ENCODE measurements around the gene NEDD4.

Gene NEDD4

GRCh38 chr15:55915876-55916567, 77.4 kb downstream of the NEDD4 start:
- no peak for DNase-seq (ENCODE audit: extremely low spot score)
- TF ChIP-seq, protein P1, sequence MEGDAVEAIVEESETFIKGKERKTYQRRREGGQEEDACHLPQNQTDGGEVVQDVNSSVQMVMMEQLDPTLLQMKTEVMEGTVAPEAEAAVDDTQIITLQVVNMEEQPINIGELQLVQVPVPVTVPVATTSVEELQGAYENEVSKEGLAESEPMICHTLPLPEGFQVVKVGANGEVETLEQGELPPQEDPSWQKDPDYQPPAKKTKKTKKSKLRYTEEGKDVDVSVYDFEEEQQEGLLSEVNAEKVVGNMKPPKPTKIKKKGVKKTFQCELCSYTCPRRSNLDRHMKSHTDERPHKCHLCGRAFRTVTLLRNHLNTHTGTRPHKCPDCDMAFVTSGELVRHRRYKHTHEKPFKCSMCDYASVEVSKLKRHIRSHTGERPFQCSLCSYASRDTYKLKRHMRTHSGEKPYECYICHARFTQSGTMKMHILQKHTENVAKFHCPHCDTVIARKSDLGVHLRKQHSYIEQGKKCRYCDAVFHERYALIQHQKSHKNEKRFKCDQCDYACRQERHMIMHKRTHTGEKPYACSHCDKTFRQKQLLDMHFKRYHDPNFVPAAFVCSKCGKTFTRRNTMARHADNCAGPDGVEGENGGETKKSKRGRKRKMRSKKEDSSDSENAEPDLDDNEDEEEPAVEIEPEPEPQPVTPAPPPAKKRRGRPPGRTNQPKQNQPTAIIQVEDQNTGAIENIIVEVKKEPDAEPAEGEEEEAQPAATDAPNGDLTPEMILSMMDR (IDR thresholded peaks at IDR 0.05; ENCODE audit: control extremely low read depth, extremely low read depth, low read depth, missing control alignments): no peak
- CTCF ChIA-PET: interaction anchor here (0.7 to 3.0 kb wide), 7 partner anchors 7 to 330 kb away, joined by 3 to 21 read pairs (median 3); no protein-coding TSS in a partner anchor
- POLR2A ChIA-PET: no interaction called here

DNA sequence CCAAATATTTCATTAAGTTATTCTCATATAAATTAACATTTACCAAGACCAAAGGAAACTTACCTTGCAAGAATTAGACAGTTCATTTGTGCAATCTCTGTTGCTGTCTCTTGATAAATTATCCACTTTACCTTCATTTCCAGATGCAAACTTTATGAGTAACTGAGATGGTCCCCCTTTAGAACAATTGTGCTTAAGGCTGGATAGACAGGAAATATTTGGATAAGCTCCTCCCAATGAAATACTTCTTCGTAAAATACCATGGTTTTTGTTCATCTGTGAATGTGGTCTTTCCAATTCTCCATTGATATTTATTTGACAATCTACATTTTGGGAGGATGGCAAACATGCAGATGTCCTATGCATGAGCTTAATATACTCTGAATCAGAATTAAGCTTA, 78.2 kb downstream of the NEDD4 start:
- CTCF ChIA-PET: interaction anchor here (0.7 to 1.3 kb wide), 3 partner anchors 15 to 330 kb away, joined by 3 to 5 read pairs (median 3); no protein-coding TSS in a partner anchor
- POLR2A ChIA-PET: no interaction called here
- DNase-seq (ENCODE audit: extremely low spot score): no peak
- TF ChIP-seq, protein P1 (IDR thresholded peaks at IDR 0.05; ENCODE audit: control extremely low read depth, extremely low read depth, low read depth, missing control alignments): no peak

GRCh38 chr15:55914446-55914845, 79.0 kb downstream of the NEDD4 start:
- TF ChIP-seq, protein P1 (IDR thresholded peaks at IDR 0.05; ENCODE audit: control extremely low read depth, extremely low read depth, low read depth, missing control alignments): no peak
- CTCF ChIA-PET: interaction anchor here (1.3 kb wide), 1 partner anchor 331 kb away, joined by 5 read pairs; no protein-coding TSS in a partner anchor
- POLR2A ChIA-PET: no interaction called here
- no peak for DNase-seq (ENCODE audit: extremely low spot score)

- ChIA-PET CTCF (interaction anchor here (2.2 kb wide), 1 partner anchor 15 kb away, joined by 8 read pairs; no protein-coding TSS in a partner anchor), POLR2A (no interaction called here)
- TF ChIP-seq, protein P1 (IDR thresholded peaks at IDR 0.05; ENCODE audit: control extremely low read depth, extremely low read depth, low read depth, missing control alignments): no peak
- no peak for DNase-seq (ENCODE audit: extremely low spot score)
Observed at GRCh38 chr15:55912982-55913381, 80.4 kb downstream of the NEDD4 start.

DNA sequence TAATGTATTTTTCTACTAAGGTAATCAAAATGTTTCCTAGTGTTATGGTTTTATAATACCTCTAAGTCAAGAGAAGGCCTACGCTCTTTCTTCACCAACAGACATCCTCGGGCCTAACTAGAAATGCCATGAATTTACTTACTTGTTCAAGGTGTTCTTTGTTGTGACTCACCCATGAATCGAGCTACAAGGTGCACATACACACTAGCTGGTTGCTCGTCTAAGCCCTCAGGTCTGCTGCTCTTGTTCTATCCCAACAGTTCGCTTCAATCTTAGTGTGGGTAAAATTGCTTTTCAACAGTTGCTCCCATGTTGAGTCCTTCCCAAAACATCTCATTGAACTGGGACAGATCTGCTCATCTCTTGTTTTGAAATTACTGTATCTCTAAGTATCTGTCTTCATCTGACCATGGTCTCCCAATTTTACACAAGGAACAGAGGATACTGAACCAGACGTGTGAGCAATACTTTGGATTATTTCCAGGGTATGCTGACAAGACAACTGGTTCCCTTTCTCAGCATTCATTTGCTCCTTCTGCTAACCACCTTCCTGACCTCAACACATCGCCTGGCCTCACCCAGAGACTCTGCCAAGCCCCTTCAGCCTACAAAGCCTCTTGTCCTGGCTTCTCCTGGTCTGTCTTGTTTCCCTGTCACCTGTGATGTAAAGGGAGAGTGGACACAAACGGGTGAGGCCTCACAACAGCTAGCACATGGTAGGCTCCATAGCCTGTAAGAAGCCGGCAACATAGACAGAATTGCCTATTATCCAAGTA, 84.2 kb downstream of the NEDD4 start:
- ChIA-PET CTCF (interaction anchor here (1.5 to 2.0 kb wide), 2 partner anchors 7 to 12 kb away, joined by 3 to 11 read pairs; no protein-coding TSS in a partner anchor), POLR2A (no interaction called here)
- DNase-seq (ENCODE audit: extremely low spot score): no peak
- TF ChIP-seq, protein P1 (IDR thresholded peaks at IDR 0.05; ENCODE audit: control extremely low read depth, extremely low read depth, low read depth, missing control alignments): no peak

- TF ChIP-seq, protein P1 (IDR thresholded peaks at IDR 0.05; ENCODE audit: control extremely low read depth, extremely low read depth, low read depth, missing control alignments): no peak
- POLR2A ChIA-PET: no interaction called here
- CTCF ChIA-PET: interaction anchor here (1.0 to 2.0 kb wide), 5 partner anchors 8 to 40 kb away, joined by 3 to 11 read pairs (median 3); no protein-coding TSS in a partner anchor
- no peak for DNase-seq (ENCODE audit: extremely low spot score)
Observed at GRCh38 chr15:55907797-55908196, 85.6 kb downstream of the NEDD4 start.
